Mesenchymal stem cell (in vitro differentiated cells and primary cell): Measurements from ENCODE around the gene TP73.

ENCODE experiments used
- DNase-seq: peaks from one replicate; pipeline ENCODE4 v3.0.0-alpha.2; 2013
- H2AFZ ChIP-seq: one replicate; pipeline ENCODE4 v1.6.1; 2013; ENCODE audit warnings: low read depth, mild to moderate bottlenecking, control low read depth, inconsistent platforms, low read length, moderate library complexity
- H2AK5ac ChIP-seq: 2 replicates; pipeline ENCODE4 v1.6.1; 2013; ENCODE audit warnings: low read length, moderate library complexity, mild to moderate bottlenecking, inconsistent platforms; ENCODE audit not compliant: severe bottlenecking
- H2BK120ac ChIP-seq: one replicate; pipeline ENCODE4 v1.6.1; 2013; ENCODE audit warnings: low read depth, mild to moderate bottlenecking, inconsistent platforms, low read length, moderate library complexity
- H2BK12ac ChIP-seq, 2 experiments: one replicate each; pipeline ENCODE4 v1.6.1; 2013; ENCODE audit warnings: inconsistent platforms in 2 of 2, low read length in 2 of 2, mild to moderate bottlenecking in 2 of 2, moderate library complexity in 2 of 2, control low read depth in 1 of 2
- H2BK15ac ChIP-seq: one replicate; pipeline ENCODE4 v1.6.1; 2013; ENCODE audit warnings: mild to moderate bottlenecking, low read depth, inconsistent platforms; ENCODE audit not compliant: poor library complexity, severe bottlenecking
- H2BK5ac ChIP-seq: 2 replicates; pipeline ENCODE4 v1.6.1; 2013; ENCODE audit warnings: low read depth, mild to moderate bottlenecking, low read length, control low read depth, inconsistent platforms; ENCODE audit not compliant: poor library complexity, severe bottlenecking
- H3K14ac ChIP-seq, 2 experiments: one replicate each; pipeline ENCODE4 v1.6.1; 2013; ENCODE audit warnings: inconsistent platforms in 2 of 2, low read length in 2 of 2, control low read depth in 1 of 2, mild to moderate bottlenecking in 1 of 2, moderate library complexity in 1 of 2
- H3K18ac ChIP-seq, 2 experiments: one replicate each; pipeline ENCODE4 v1.6.1; 2013; ENCODE audit warnings: inconsistent platforms in 2 of 2, low read length in 2 of 2, control low read depth in 1 of 2, low read depth in 1 of 2, mild to moderate bottlenecking in 1 of 2
- H3K23ac ChIP-seq, 2 experiments: one replicate each; pipeline ENCODE4 v1.6.1; 2013; ENCODE audit warnings: inconsistent platforms in 2 of 2, low read length in 2 of 2, mild to moderate bottlenecking in 2 of 2, moderate library complexity in 2 of 2, control low read depth in 1 of 2
- H3K27ac ChIP-seq: 2 replicates; pipeline ENCODE4 v1.5.1; 2013; ENCODE audit warnings: mild to moderate bottlenecking, moderate library complexity, low read length, control low read depth, inconsistent platforms; ENCODE audit not compliant: poor library complexity, severe bottlenecking
- H3K27me3 ChIP-seq, 2 experiments: 2 replicates each; pipeline versions ENCODE4 v1.6.1 to v1.7.0; 2013; ENCODE audit warnings: low read length in 2 of 2, mild to moderate bottlenecking in 2 of 2, moderate library complexity in 2 of 2, control low read depth in 1 of 2, inconsistent platforms in 1 of 2; ENCODE audit not compliant: control insufficient read depth in 1 of 2, insufficient read depth in 1 of 2
- H3K36me3 ChIP-seq, 2 experiments: 2 replicates each; pipeline versions ENCODE4 v1.6.1 to v1.7.0; 2013; ENCODE audit warnings: low read length in 2 of 2, control low read depth in 1 of 2, inconsistent platforms in 1 of 2, low read depth in 1 of 2, mild to moderate bottlenecking in 1 of 2; ENCODE audit not compliant: insufficient read depth in 2 of 2, control insufficient read depth in 1 of 2
- H3K4ac ChIP-seq, 2 experiments: one replicate each; pipeline ENCODE4 v1.6.1; 2013; ENCODE audit warnings: inconsistent platforms in 2 of 2, low read length in 2 of 2, mild to moderate bottlenecking in 2 of 2, moderate library complexity in 2 of 2, control low read depth in 1 of 2, low read depth in 1 of 2
- H3K4me1 ChIP-seq: 2 replicates; pipeline ENCODE4 v1.6.1; 2013; ENCODE audit warnings: low read depth, low read length, control low read depth; ENCODE audit not compliant: control insufficient read depth, insufficient read depth
- H3K4me2 ChIP-seq: 2 replicates; pipeline ENCODE4 v1.6.1; 2013; ENCODE audit warnings: low read length, mild to moderate bottlenecking, inconsistent platforms; ENCODE audit not compliant: poor library complexity, severe bottlenecking
- H3K4me3 ChIP-seq, 2 experiments: 2 replicates each; pipeline versions ENCODE4 v1.5.1 to v1.7.0; 2013; ENCODE audit warnings: low read length in 2 of 2, mild to moderate bottlenecking in 2 of 2, control low read depth in 1 of 2, low read depth in 1 of 2; ENCODE audit not compliant: insufficient read depth in 1 of 2
- H3K79me1 ChIP-seq: replicated peaks from 2 replicates; pipeline ENCODE4 v1.6.1; 2013; ENCODE audit warnings: mild to moderate bottlenecking, control low read depth, low read length, inconsistent platforms; ENCODE audit not compliant: poor library complexity, severe bottlenecking
- H3K9ac ChIP-seq: 2 replicates; pipeline ENCODE4 v1.7.0; 2013; ENCODE audit warnings: mild to moderate bottlenecking, low read length, moderate library complexity
- H3K9me3 ChIP-seq: 2 replicates; pipeline ENCODE4 v1.7.0; 2013; ENCODE audit warnings: mild to moderate bottlenecking, low read length; ENCODE audit not compliant: control insufficient read depth
- H4K8ac ChIP-seq: one replicate; pipeline ENCODE4 v1.6.1; 2013; ENCODE audit warnings: inconsistent platforms, mild to moderate bottlenecking, low read length, moderate library complexity
- H4K91ac ChIP-seq: one replicate; pipeline ENCODE4 v1.6.1; 2013; ENCODE audit warnings: mild to moderate bottlenecking, low read length, inconsistent platforms
- WGBS: methylation state at CpG from one replicate; pipeline ENCODE4 v1.1.7; 2013; ENCODE audit warnings: mixed read lengths; 5-methylcytosine and 5-hydroxymethylcytosine counted together

Gene TP73

DNA sequence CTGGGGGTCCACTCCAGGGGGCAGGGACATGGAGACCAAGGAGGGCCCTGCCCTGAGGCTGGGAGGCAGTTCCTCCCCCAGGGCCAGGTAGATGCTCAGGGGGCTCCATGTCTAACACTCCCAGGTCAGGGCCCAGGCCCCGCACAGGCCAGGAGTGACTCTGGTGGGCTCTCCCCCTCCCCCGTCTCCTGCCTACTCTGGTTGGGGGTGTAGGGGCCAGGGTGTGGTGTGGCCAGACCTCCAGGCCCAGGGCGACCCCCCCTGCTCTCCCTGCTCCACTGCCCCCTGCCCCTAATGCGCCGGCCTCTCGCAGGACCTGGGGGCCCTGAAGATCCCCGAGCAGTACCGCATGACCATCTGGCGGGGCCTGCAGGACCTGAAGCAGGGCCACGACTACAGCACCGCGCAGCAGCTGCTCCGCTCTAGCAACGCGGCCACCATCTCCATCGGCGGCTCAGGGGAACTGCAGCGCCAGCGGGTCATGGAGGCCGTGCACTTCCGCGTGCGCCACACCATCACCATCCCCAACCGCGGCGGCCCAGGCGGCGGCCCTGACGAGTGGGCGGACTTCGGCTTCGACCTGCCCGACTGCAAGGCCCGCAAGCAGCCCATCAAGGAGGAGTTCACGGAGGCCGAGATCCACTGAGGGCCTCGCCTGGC is 80.2 kb downstream of the TP73 start:
- no peak overlapping the region for H3K18ac ChIP-seq
- H2BK12ac ChIP-seq: no peak overlapping the region
- 50% methylated on average over 32 of the region's 37 CpGs for WGBS
- H3K4ac ChIP-seq: peak overlapping the region in 1 of 2 experiments; percentile 30
- H3K79me1 ChIP-seq: no peaks in the 10 kb centered on the region
- no peak overlapping the region for H3K4me2 ChIP-seq
- no peak overlapping the region for H3K9ac ChIP-seq
- H2BK5ac ChIP-seq: no peak overlapping the region
- no peak for DNase-seq
- H3K23ac ChIP-seq: no peak overlapping the region
- no peak overlapping the region for H4K91ac ChIP-seq
- no peak overlapping the region for H2AK5ac ChIP-seq
- H3K14ac ChIP-seq: no peak overlapping the region
- no peak overlapping the region for H3K27ac ChIP-seq
- H2BK15ac ChIP-seq: no peak overlapping the region
- no peaks in the 10 kb centered on the region for H3K9me3 ChIP-seq
- no peak overlapping the region for H3K4me3 ChIP-seq
- no peak overlapping the region for H4K8ac ChIP-seq
- H3K4me1 ChIP-seq: peaks cover 4% of the 10 kb centered on the region
- H3K27me3 ChIP-seq: peaks cover 31 to 53% of the 10 kb centered on the region in 2 experiments
- H2AFZ ChIP-seq: no peak overlapping the region
- peaks cover 15 to 25% of the 10 kb centered on the region in 2 experiments for H3K36me3 ChIP-seq
- no peak overlapping the region for H2BK120ac ChIP-seq

- 87% methylated on average over 27 of the region's 29 CpGs for WGBS
Observed at GRCh38 chr1:3733094-3733882, 81.0 kb downstream of the TP73 start.

DNA sequence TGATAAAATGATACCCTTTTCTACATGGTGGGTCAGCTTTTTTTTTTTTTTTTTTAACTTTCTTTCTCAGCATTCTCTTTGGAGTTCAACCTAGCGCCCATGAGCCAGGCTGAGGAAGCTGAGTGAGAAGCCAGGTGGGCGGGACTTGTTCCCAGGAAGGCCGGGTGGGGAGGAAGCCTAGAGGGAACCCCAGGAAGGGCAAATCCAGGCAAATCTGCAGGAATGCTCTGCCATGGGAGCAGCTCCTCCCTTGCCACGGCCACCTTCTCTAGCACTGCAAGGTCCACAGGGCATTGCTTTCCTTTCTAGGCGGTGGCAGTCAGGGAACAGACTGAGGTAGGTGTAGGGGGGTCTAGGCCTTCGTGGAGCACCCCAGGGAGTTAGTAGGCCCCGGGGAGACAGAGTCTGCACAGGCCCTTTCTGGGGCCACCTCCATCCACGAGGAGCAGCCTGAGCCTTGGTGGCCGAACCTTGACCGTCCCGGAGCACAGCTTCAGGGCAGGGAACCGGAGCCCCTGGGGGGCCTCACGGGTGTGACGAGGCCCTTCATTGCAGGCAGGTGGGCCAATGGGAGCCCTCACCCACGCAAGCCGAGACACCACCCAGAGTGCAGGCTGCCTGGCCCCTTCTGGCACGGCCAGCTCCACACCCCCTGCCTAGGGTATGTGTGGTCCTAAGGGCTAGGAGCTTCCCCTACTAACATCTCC is 81.7 kb downstream of the TP73 start:
- H3K27me3 ChIP-seq: peaks cover 22 to 38% of the 10 kb centered on the region in 2 experiments
- peaks cover 4% of the 10 kb centered on the region for H3K4me1 ChIP-seq
- peaks cover 28 to 36% of the 10 kb centered on the region in 2 experiments for H3K36me3 ChIP-seq
- no peak overlapping the region for H2AFZ ChIP-seq
- no peak overlapping the region for H3K18ac ChIP-seq
- H3K4me2 ChIP-seq: no peak overlapping the region
- no peaks in the 10 kb centered on the region for H3K9me3 ChIP-seq
- H4K91ac ChIP-seq: no peak overlapping the region
- H3K4me3 ChIP-seq: no peak overlapping the region
- no peak overlapping the region for H3K4ac ChIP-seq
- H2AK5ac ChIP-seq: no peak overlapping the region
- no peak overlapping the region for H3K14ac ChIP-seq
- no peak overlapping the region for H4K8ac ChIP-seq
- no peak overlapping the region for H2BK5ac ChIP-seq
- no peak overlapping the region for H3K9ac ChIP-seq
- H2BK12ac ChIP-seq: no peak overlapping the region
- peaks cover 3% of the 10 kb centered on the region for H3K79me1 ChIP-seq
- no peak for DNase-seq
- WGBS: 93% methylated on average over 17 of the region's 17 CpGs
- no peak overlapping the region for H2BK15ac ChIP-seq
- H3K27ac ChIP-seq: no peak overlapping the region
- H3K23ac ChIP-seq: no peak overlapping the region
- no peak overlapping the region for H2BK120ac ChIP-seq

More at GRCh38 chr1:3733094-3733882, 81.0 kb downstream of the TP73 start:
- Histone ChIP-seq H2BK12ac (no peak overlapping the region), H3K4ac (no peak overlapping the region), H4K91ac (no peak overlapping the region), H3K79me1 (peaks cover 2% of the 10 kb centered on the region), H3K4me2 (no peak overlapping the region), H3K18ac (no peak overlapping the region), H3K27me3 (peaks cover 28 to 46% of the 10 kb centered on the region in 2 experiments), H4K8ac (no peak overlapping the region), H2BK5ac (no peak overlapping the region), H3K9me3 (no peaks in the 10 kb centered on the region), H3K9ac (no peak overlapping the region), H3K36me3 (peaks cover 20 to 31% of the 10 kb centered on the region in 2 experiments), H2AFZ (no peak overlapping the region), H3K4me1 (peaks cover 4% of the 10 kb centered on the region), H3K23ac (no peak overlapping the region), H2AK5ac (no peak overlapping the region), H3K4me3 (no peak overlapping the region), H2BK15ac (no peak overlapping the region), H3K27ac (no peak overlapping the region), H3K14ac (no peak overlapping the region), H2BK120ac (no peak overlapping the region)
- no peak for DNase-seq

GRCh38 chr1:3734602-3735001 is 82.3 kb downstream of the TP73 start:
- Histone ChIP-seq H3K23ac (no peak overlapping the region), H3K79me1 (peaks cover 3% of the 10 kb centered on the region), H3K9me3 (no peaks in the 10 kb centered on the region), H3K4ac (no peak overlapping the region), H2BK120ac (no peak overlapping the region), H4K8ac (no peak overlapping the region), H2BK12ac (no peak overlapping the region), H4K91ac (no peak overlapping the region), H3K27ac (no peak overlapping the region), H3K36me3 (peaks cover 34 to 37% of the 10 kb centered on the region in 2 experiments), H3K4me2 (no peak overlapping the region), H2BK15ac (no peak overlapping the region), H2AK5ac (no peak overlapping the region), H3K18ac (no peak overlapping the region), H3K9ac (no peak overlapping the region), H2AFZ (no peak overlapping the region), H3K27me3 (peaks cover 19 to 33% of the 10 kb centered on the region in 2 experiments), H3K4me3 (no peak overlapping the region), H3K14ac (no peak overlapping the region), H2BK5ac (no peak overlapping the region), H3K4me1 (peaks cover 4% of the 10 kb centered on the region)
- DNase-seq: no peak
- WGBS: 96% methylated on average over 16 of the region's 16 CpGs
